Ishikawa (cell line): Measurements from ENCODE around the gene ERVK3-1.

Experiments used
- CEBPB ChIP-seq: IDR thresholded peaks from 2 replicates; pipeline ENCODE4 v1.6.1; 2012
- CREB1 ChIP-seq: IDR thresholded peaks from 2 replicates; pipeline ENCODE4 v1.6.1; 2012; ENCODE audit warnings: low read depth
- EGR1 ChIP-seq: IDR thresholded peaks from 2 replicates; pipeline ENCODE4 v1.6.1; 2012
- EP300 ChIP-seq: IDR thresholded peaks from 2 replicates; pipeline ENCODE4 v1.6.1; 2012; ENCODE audit warnings: borderline replicate concordance
- FOXM1 ChIP-seq: IDR thresholded peaks from 2 replicates; pipeline ENCODE4 v1.6.1; 2012; ENCODE audit warnings: low read depth, borderline replicate concordance
- MAX ChIP-seq: IDR thresholded peaks from 2 replicates; pipeline ENCODE4 v1.6.1; 2012
- NFIC ChIP-seq: IDR thresholded peaks from 2 replicates; pipeline ENCODE4 v1.6.1; 2012
- RAD21 ChIP-seq: IDR thresholded peaks from 2 replicates; pipeline ENCODE4 v1.6.1; 2012; ENCODE audit warnings: low read depth
- REST ChIP-seq: IDR thresholded peaks from 2 replicates; pipeline ENCODE4 v1.6.1; 2012; ENCODE audit warnings: low read depth, mild to moderate bottlenecking
- TAF1 ChIP-seq: IDR thresholded peaks from 2 replicates; pipeline ENCODE4 v1.6.1; 2012; ENCODE audit warnings: low read depth, mild to moderate bottlenecking
- TCF12 ChIP-seq: IDR thresholded peaks from 2 replicates; pipeline ENCODE4 v1.6.1; 2012; ENCODE audit warnings: low read depth
- TEAD4 ChIP-seq: IDR thresholded peaks from 2 replicates; pipeline ENCODE4 v1.6.1; 2012
- USF1 ChIP-seq: IDR thresholded peaks from 2 replicates; pipeline ENCODE4 v1.6.1; 2012
- YY1 ChIP-seq: IDR thresholded peaks from 2 replicates; pipeline ENCODE4 v1.6.1; 2012; ENCODE audit warnings: low read depth
- ZBTB7A ChIP-seq: IDR thresholded peaks from 2 replicates; pipeline ENCODE4 v1.6.1; 2012; ENCODE audit warnings: low read depth

ERVK3-1 gene

GRCh38 chr19:58352760-58353671, 47.8 kb downstream of the ERVK3-1 start, which contains the start of gene A1BG:
Gene A1BG, minus strand, starts transcription at chr19:58353492. Its CDS starts 55 bp downstream, at chr19:58353437.
- TF ChIP-seq USF1 (no peak), ZBTB7A (no peak), REST (no peak)

GRCh38 chr19:58353717-58354477, 48.7 kb downstream of the ERVK3-1 start:
- TF ChIP-seq TEAD4: no peak
- no peak for TF ChIP-seq CEBPB
- no peak for TF ChIP-seq CREB1
- no peak for TF ChIP-seq EGR1
- no peak for TF ChIP-seq MAX
- no peak for TF ChIP-seq EP300
- no peak for TF ChIP-seq TCF12
- TF ChIP-seq ZBTB7A: no peak
- TF ChIP-seq FOXM1: no peak
- no peak for TF ChIP-seq REST
- TF ChIP-seq NFIC: no peak
- TF ChIP-seq TAF1: no peak

DNA sequence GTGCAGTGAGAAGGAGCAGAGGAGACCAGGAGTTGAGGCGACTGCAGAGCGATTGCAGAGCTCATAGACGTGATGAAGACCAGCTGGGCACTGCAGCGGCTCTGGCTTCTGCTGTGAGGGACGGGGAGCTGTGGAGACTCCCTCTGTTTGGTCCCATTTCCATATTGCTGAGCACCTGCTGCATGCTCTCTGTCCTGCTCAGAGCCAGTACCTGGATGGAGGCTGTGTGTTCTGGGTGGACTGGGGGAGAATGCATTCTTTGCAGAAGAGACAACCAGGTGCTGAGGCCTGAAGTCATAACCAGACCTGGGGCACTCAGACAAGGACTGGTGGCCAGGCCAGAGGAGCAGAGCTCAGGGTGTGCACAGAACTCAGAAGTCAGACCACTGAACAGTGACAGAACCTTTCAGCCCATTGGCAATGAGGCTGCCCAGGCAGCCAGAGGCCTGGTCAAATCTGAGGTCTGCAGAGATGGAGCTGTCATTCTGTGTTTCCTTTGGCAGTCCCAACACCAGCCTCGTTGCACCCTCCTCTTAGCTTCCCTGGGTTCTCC, 49.4 kb downstream of the ERVK3-1 start:
- TF ChIP-seq FOXM1 (no peak), USF1 (no peak), EP300 (no peak), ZBTB7A (no peak), EGR1 (no peak), YY1 (no peak), REST (no peak), TAF1 (no peak), TCF12 (no peak), MAX (no peak), CREB1 (no peak)

DNA sequence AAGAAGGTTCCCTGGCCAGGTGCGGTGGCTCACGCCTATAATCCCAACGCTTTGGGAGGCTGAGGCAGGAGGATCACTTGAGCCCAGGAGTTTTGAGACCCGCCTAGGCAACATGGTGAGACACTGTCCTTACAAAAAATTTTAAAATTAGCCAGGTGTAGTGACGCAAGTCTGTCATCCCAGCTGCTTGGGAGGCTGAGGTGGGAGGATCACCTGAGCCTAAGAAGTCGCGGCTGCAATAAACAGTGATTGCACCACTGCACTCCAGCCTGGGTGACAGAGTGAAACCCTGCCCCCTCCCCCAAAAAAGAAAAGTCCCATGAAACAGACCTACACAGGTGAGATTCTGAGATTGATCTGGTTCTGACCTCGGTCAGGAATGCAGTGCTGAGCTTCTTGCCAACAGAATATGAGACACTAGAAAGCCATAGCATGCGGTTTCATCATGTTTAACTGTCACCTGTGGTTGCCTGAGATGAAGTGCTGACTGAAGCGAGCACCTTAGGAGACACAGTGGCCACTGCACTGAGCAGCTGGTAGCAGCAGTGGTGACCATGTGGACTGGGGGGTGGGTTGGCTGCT, 50.1 kb downstream of the ERVK3-1 start:
- TF ChIP-seq NFIC: no peak
- TF ChIP-seq ZBTB7A: no peak
- no peak for TF ChIP-seq TAF1
- no peak for TF ChIP-seq CREB1
- TF ChIP-seq CEBPB: no peak
- TF ChIP-seq YY1: no peak
- no peak for TF ChIP-seq USF1
- no peak for TF ChIP-seq FOXM1
- no peak for TF ChIP-seq EP300
- TF ChIP-seq REST: no peak
- TF ChIP-seq EGR1: no peak
- no peak for TF ChIP-seq MAX
- TF ChIP-seq TCF12: no peak
- TF ChIP-seq RAD21: no peak
- no peak for TF ChIP-seq TEAD4
